Keratinocyte (primary cell): ENCODE data around the gene SENP5.

ENCODE experiments used
- CTCF ChIP-seq, 3 experiments: IDR thresholded peaks in 1 of 3; conservative IDR thresholded peaks in 1 of 3; optimal IDR thresholded peaks in 1 of 3; 2 replicates in 2 of 3; 3 replicates in 1 of 3; pipeline versions ENCODE3 to v1.5.1; 2011; ENCODE audit warnings: low read length in 3 of 3, mild to moderate bottlenecking in 3 of 3, moderate library complexity in 2 of 3, control low read depth in 1 of 3, inconsistent platforms in 1 of 3; ENCODE audit not compliant: insufficient read depth in 2 of 3; ENCODE audit errors: extremely low read depth in 1 of 3
- EZH2 ChIP-seq: IDR thresholded peaks from one replicate; pipeline ENCODE4 v1.6.1; 2012; ENCODE audit warnings: inconsistent platforms, mild to moderate bottlenecking, low read length, moderate library complexity

- TF ChIP-seq CTCF (optimal IDR thresholded peaks at IDR 0.05 in 1 of 3, IDR thresholded peaks at IDR 0.05 in 1 of 3, conservative IDR thresholded peaks at IDR 0.05 in 1 of 3; ENCODE audit: extremely low read depth in 1 of 3, insufficient read depth in 2 of 3, low read length in 3 of 3) (peak; percentile 74 to 87 (median 84)), EZH2 (no peak)
Observed at GRCh38 chr3:196837819-196838420, 29.8 kb upstream of the SENP5 start.
